Measurements from ENCODE around the gene GTF3A. TPM values are rescaled to one million over a fixed set of nuclear protein-coding genes. Genes with fewer than 3 reads are reported as not detected.
A peak's percentile ranks its signal among the peaks of the same experiment; 100 is the strongest.

The GTF3A gene
- 113 and 116 TPM in 2 replicates for total RNA-seq
- long read RNA-seq, transcript GTF3A-202 (8 exons, 1,191 nt) = minor isoform, 5 of 280 reads
- long read RNA-seq, transcript GTF3A-201 (9 exons, 1,383 nt) = major isoform, 245 of 280 reads
- long read RNA-seq, partial matches to known transcripts = 11 of 280 reads
- long read RNA-seq, other reads (novel, unspliced or antisense) = 19 of 280 reads

DNA sequence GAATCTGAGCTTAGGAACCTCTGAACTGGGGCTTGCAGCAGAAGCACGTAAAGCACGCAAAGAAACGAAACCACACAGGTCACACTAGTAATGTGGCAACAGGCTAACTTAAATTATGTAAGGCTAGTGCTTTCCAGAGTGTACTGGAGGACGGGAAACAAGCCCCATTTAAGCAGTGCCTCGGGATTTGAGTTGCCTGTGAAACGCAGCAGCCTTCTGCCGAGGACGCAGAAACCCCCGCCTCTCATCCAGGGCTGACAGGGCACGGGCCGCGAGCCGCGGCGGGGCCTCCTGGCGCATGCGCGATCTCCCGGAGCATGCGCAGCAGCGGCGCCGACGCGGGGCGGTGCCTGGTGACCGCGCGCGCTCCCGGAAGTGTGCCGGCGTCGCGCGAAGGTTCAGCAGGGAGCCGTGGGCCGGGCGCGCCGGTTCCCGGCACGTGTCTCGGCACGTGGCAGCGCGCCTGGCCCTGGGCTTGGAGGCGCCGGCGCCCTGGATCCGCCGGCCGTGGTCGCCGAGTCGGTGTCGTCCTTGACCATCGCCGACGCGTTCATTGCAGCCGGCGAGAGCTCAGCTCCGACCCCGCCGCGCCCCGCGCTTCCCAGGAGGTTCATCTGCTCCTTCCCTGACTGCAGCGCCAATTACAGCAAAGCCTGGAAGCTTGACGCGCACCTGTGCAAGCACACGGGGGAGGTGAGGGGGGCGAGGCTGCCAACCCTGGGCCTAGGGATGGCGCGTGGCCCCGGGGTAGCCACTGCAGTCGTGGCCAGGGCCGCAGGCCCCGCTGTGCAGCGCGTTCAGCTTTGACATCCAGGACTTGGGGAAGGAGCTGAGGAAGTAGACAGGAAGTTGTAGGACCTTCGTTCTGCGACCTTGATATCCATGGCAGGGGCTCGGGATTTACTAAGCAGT is at the start of gene GTF3A:
GTF3A (plus strand) TSS at position 374 of the 912 bp plus-strand sequence.
- H3K27ac Mint-ChIP-seq (ENCODE audit: unreplicated experiment) = peak within 1 kb of the TSS; percentile 81

DNA sequence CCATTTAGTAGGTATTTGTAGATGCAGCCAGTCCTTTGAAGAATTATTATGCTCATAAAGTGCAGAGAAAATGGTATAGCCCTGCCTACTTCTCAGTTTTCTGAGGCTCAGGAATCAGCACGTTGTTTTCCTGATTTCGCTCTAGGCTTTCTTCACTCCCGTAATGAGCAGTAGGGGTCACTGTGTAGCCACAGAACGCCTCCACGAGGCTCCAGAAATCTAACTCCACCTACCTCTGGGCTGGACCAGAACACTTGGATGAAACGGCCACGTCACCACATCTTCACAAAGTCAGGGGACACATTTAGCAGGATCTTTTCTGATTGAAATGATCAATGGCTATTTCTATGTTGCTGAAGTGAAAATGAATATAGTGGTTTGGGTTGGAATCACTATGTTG is 49.8 kb upstream of the GTF3A start:
- no peak overlapping the region for H3K4me3 Mint-ChIP-seq
- no peaks in the 10 kb centered on the region for H3K36me3 Mint-ChIP-seq (ENCODE audit: low read depth)
- peaks cover 5% of the 10 kb centered on the region for H3K4me1 Mint-ChIP-seq
- H3K27me3 Mint-ChIP-seq (ENCODE audit: low read depth) = peaks cover 55% of the 10 kb centered on the region
- peaks cover 10% of the 10 kb centered on the region for H3K9me3 Mint-ChIP-seq
- TF ChIP-seq, protein P1, sequence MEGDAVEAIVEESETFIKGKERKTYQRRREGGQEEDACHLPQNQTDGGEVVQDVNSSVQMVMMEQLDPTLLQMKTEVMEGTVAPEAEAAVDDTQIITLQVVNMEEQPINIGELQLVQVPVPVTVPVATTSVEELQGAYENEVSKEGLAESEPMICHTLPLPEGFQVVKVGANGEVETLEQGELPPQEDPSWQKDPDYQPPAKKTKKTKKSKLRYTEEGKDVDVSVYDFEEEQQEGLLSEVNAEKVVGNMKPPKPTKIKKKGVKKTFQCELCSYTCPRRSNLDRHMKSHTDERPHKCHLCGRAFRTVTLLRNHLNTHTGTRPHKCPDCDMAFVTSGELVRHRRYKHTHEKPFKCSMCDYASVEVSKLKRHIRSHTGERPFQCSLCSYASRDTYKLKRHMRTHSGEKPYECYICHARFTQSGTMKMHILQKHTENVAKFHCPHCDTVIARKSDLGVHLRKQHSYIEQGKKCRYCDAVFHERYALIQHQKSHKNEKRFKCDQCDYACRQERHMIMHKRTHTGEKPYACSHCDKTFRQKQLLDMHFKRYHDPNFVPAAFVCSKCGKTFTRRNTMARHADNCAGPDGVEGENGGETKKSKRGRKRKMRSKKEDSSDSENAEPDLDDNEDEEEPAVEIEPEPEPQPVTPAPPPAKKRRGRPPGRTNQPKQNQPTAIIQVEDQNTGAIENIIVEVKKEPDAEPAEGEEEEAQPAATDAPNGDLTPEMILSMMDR (conservative IDR thresholded peaks at IDR 0.05) = peak; percentile 80
- peak; percentile 62 for DNase-seq (ENCODE audit: low read depth, low spot score)
- H3K27ac Mint-ChIP-seq (ENCODE audit: unreplicated experiment) = no peak overlapping the region

More for the DNA sequence above, at the start of gene GTF3A:
- Mint-ChIP-seq H3K4me1 (peaks cover 24% of the 10 kb centered on the region), H3K9me3 (no peaks in the 10 kb centered on the region), H3K36me3 (ENCODE audit: low read depth) (no peaks in the 10 kb centered on the region), H3K27me3 (ENCODE audit: low read depth) (peaks cover 3% of the 10 kb centered on the region), H3K4me3 (peak within 1 kb of the TSS; percentile 86)
- DNase-seq (ENCODE audit: low read depth, low spot score) = peak; percentile 75
- TF ChIP-seq, protein P1 (conservative IDR thresholded peaks at IDR 0.05) = no peak

DNA sequence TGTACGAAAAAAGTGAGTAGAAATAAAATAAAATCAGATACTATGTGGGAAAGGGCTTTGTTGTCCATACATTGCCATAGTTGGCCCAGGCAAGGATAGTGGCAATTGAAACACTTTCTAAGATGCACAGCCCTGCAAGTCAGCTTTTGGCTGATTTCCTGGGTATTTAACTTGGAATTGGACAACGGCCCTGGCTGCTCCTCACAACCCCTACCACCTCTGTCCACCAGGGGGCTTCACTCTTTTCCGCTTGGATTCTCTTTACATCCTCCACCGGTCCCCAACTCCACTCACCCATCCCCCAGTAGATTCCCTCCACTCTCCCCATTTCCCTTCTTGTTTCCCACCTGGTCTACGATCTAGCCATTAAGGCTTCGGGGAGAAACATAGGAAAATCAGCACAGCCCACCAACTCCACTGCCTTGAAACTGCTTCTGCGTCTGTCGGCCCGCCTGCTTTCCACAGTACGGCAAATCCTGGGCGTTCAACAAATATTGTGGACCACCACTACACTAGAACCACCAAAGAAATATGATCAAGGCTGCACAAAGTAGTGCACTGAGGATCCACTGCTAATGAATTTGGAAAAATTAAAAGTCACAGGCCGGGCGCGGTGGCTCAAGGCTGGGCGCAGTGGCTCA is 48.6 kb upstream of the GTF3A start:
- Mint-ChIP-seq H3K4me3 (no peak overlapping the region), H3K27me3 (ENCODE audit: low read depth) (peaks cover 46% of the 10 kb centered on the region)

DNA sequence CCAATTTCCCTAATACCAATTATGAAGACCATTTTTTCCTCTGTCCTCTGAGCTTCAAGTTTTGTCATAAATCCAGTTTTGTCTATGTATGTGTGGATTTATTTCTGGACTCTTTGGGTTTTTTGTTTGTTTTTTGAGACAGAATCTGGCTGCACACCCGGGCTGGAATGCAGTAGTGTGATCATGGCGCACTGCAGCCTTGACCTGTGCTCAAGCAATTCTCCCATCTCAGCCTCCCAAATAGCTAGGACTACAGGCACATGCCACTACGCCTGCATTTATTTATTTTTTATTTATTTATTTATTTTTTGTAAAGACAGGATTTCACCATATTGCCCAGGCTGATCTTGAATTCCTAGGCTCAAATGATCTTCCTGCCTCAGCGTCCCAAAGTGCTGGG is 45.3 kb upstream of the GTF3A start:
- Mint-ChIP-seq H3K4me1 (peaks cover 14% of the 10 kb centered on the region), H3K4me3 (no peak overlapping the region), H3K27ac (ENCODE audit: unreplicated experiment) (no peak overlapping the region), H3K27me3 (ENCODE audit: low read depth) (peaks cover 20% of the 10 kb centered on the region), H3K9me3 (no peaks in the 10 kb centered on the region), H3K36me3 (ENCODE audit: low read depth) (no peaks in the 10 kb centered on the region)
- TF ChIP-seq, protein P1 (conservative IDR thresholded peaks at IDR 0.05) = no peak
- no peak for DNase-seq (ENCODE audit: low read depth, low spot score)

More for the DNA sequence above, 48.6 kb upstream of the GTF3A start:
- Mint-ChIP-seq H3K36me3 (ENCODE audit: low read depth) (no peaks in the 10 kb centered on the region), H3K9me3 (peaks cover 3% of the 10 kb centered on the region), H3K4me1 (peaks cover 14% of the 10 kb centered on the region), H3K27ac (ENCODE audit: unreplicated experiment) (no peak overlapping the region)
- TF ChIP-seq, protein P1 (conservative IDR thresholded peaks at IDR 0.05) = peak; percentile 79
- DNase-seq (ENCODE audit: low read depth, low spot score) = peak; percentile 78

Measured in neural crest cell (in vitro differentiated cells).